Measurements from ENCODE around the gene COL20A1. TPM values are rescaled to one million over a fixed set of nuclear protein-coding genes. Genes with fewer than 3 reads are reported as not detected.
"Not testable (repeated sequence)": the region's sequence is repeated elsewhere in the genome, so short reads cannot be mapped to it uniquely, and the experiment has no call there.

Gene COL20A1
- total RNA-seq, 1 donor from 2014 or later: not detected

- Histone ChIP-seq H3K27me3 (ENCODE audit: control insufficient read depth, insufficient read depth, low read length) (peaks cover 26% of the 10 kb centered on the region), H3K36me3 (ENCODE audit: control insufficient read depth, insufficient read depth, low read length) (no peaks in the 10 kb centered on the region), H3K4me3 (ENCODE audit: low read depth, low read length) (no peak overlapping the region)
- peak; percentile 69 for DNase-seq (ENCODE audit: low read depth)
- TF ChIP-seq, protein P1, sequence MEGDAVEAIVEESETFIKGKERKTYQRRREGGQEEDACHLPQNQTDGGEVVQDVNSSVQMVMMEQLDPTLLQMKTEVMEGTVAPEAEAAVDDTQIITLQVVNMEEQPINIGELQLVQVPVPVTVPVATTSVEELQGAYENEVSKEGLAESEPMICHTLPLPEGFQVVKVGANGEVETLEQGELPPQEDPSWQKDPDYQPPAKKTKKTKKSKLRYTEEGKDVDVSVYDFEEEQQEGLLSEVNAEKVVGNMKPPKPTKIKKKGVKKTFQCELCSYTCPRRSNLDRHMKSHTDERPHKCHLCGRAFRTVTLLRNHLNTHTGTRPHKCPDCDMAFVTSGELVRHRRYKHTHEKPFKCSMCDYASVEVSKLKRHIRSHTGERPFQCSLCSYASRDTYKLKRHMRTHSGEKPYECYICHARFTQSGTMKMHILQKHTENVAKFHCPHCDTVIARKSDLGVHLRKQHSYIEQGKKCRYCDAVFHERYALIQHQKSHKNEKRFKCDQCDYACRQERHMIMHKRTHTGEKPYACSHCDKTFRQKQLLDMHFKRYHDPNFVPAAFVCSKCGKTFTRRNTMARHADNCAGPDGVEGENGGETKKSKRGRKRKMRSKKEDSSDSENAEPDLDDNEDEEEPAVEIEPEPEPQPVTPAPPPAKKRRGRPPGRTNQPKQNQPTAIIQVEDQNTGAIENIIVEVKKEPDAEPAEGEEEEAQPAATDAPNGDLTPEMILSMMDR (IDR thresholded peaks at IDR 0.05; ENCODE audit: insufficient read depth, low read length, poor library complexity, severe bottlenecking): no peak
These were observed 44.0 kb upstream of the COL20A1 start for GRCh38 chr20:63248835-63249591.

- no peak overlapping the region for H3K4me3 ChIP-seq (ENCODE audit: low read depth, low read length)
- DNase-seq (ENCODE audit: low read depth): no peak
- TF ChIP-seq, protein P1 (IDR thresholded peaks at IDR 0.05; ENCODE audit: insufficient read depth, low read length, poor library complexity, severe bottlenecking): no peak
- no peaks in the 10 kb centered on the region for H3K36me3 ChIP-seq (ENCODE audit: control insufficient read depth, insufficient read depth, low read length)
- H3K27me3 ChIP-seq (ENCODE audit: control insufficient read depth, insufficient read depth, low read length): peaks cover 33% of the 10 kb centered on the region
These were observed 43.1 kb upstream of the COL20A1 start for GRCh38 chr20:63249891-63250290.

GRCh38 chr20:63251350-63251749 is 41.6 kb upstream of the COL20A1 start:
- peaks cover 43% of the 10 kb centered on the region for H3K27me3 ChIP-seq (ENCODE audit: control insufficient read depth, insufficient read depth, low read length)
- DNase-seq (ENCODE audit: low read depth); H3K36me3 ChIP-seq (ENCODE audit: control insufficient read depth, insufficient read depth, low read length); H3K4me3 ChIP-seq (ENCODE audit: low read depth, low read length): not testable (repeated sequence)
- TF ChIP-seq, protein P1 (IDR thresholded peaks at IDR 0.05; ENCODE audit: insufficient read depth, low read length, poor library complexity, severe bottlenecking): peak; percentile 6

DNA sequence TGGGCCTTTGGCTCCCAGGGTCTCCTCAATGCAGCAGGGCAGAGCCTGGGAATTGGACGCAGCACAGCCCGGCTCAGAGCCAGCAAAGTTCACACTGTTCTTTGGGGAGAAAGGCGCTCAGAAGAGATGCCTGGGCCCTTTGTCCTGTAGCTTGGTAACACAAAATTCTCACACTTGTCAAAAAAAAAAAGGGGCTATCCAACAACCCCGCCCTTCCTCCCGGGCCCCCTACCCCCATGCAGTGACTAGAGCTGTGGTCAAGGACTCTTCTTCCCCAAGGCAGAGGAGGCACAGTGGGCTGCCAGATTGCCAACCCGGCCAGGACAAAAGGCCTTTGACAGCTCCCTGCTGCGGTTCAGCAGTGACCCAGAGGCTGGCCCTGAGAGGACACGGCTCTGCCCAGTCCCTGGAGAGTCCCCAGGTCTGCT is 40.7 kb upstream of the COL20A1 start:
- TF ChIP-seq, protein P1 (IDR thresholded peaks at IDR 0.05; ENCODE audit: insufficient read depth, low read length, poor library complexity, severe bottlenecking): no peak
- DNase-seq (ENCODE audit: low read depth): no peak
- H3K36me3 ChIP-seq (ENCODE audit: control insufficient read depth, insufficient read depth, low read length): no peaks in the 10 kb centered on the region
- H3K4me3 ChIP-seq (ENCODE audit: low read depth, low read length): no peak overlapping the region
- H3K27me3 ChIP-seq (ENCODE audit: control insufficient read depth, insufficient read depth, low read length): peaks cover 48% of the 10 kb centered on the region

- TF ChIP-seq, protein P1 (IDR thresholded peaks at IDR 0.05; ENCODE audit: insufficient read depth, low read length, poor library complexity, severe bottlenecking): no peak
- Histone ChIP-seq H3K27me3 (ENCODE audit: control insufficient read depth, insufficient read depth, low read length) (peaks cover 45% of the 10 kb centered on the region), H3K4me3 (ENCODE audit: low read depth, low read length) (peak overlapping the region; percentile 41), H3K36me3 (ENCODE audit: control insufficient read depth, insufficient read depth, low read length) (no peaks in the 10 kb centered on the region)
- no peak for DNase-seq (ENCODE audit: low read depth)
These were observed 39.9 kb upstream of the COL20A1 start for GRCh38 chr20:63253065-63253437.
